Epithelial cell of proximal tubule (primary cell): ENCODE data around the gene CASP1. TPM values are rescaled to one million over a fixed set of nuclear protein-coding genes. Genes with fewer than 3 reads are reported as not detected.

Experiments
- DNase-seq: peaks from one replicate; pipeline ENCODE4 v3.0.0-alpha.2; 2011; ENCODE audit warnings: low read depth
- H3K4me3 ChIP-seq: 2 replicates; pipeline ENCODE4 v1.5.1; 2011; ENCODE audit warnings: low read depth, mild to moderate bottlenecking, low read length
- CTCF ChIP-seq: conservative IDR thresholded peaks from 2 replicates; pipeline ENCODE4 v1.5.1; 2012; ENCODE audit warnings: low read depth, mild to moderate bottlenecking, low read length
- total RNA-seq: library from RNA; depleted of rRNA; stranded (reverse); fragments of >200 nt; gene quantifications from 2 replicates; pipeline ENCODE4 v1.2.3, GENCODE V29; 2015

The CASP1 gene
- total RNA-seq, 1 donor from 2014 or later = 0.29 TPM

GRCh38 chr11:104999721-105000120, 35.2 kb downstream of the CASP1 start:
- TF ChIP-seq CTCF = no peak
- peak; percentile 23 for DNase-seq
- H3K4me3 ChIP-seq = no peak overlapping the region

- DNase-seq = no peak
- H3K4me3 ChIP-seq = no peak overlapping the region
- TF ChIP-seq CTCF = peak; percentile 42
Observed at GRCh38 chr11:104997288-104997687, 37.7 kb downstream of the CASP1 start.

GRCh38 chr11:104995001-104995408, 39.9 kb downstream of the CASP1 start:
- no peak for DNase-seq
- no peak overlapping the region for H3K4me3 ChIP-seq
- TF ChIP-seq CTCF = no peak

DNA sequence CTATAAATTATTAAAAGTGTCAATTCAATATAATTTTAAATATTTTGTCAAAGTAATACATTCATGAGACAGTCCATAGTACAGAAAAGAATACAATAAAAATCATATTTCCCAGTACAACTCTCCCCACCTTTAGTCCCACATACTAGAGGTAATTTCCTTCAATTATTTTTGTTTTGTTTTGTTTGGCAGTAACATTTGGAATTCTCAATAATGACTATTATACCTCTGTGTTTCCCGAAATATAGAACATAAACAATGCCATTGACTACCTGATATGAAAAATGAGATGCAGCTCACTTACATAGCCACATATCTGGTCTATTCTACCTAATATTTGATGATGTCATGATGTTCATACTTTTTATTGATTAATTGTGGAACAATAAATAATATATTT, 42.2 kb downstream of the CASP1 start:
- DNase-seq = no peak
- no peak for TF ChIP-seq CTCF

GRCh38 chr11:104991994-104992393, 43.0 kb downstream of the CASP1 start:
- H3K4me3 ChIP-seq = no peak overlapping the region
- no peak for DNase-seq
- TF ChIP-seq CTCF = no peak

More for the DNA sequence above, 42.2 kb downstream of the CASP1 start:
- H3K4me3 ChIP-seq = no peak overlapping the region

DNA sequence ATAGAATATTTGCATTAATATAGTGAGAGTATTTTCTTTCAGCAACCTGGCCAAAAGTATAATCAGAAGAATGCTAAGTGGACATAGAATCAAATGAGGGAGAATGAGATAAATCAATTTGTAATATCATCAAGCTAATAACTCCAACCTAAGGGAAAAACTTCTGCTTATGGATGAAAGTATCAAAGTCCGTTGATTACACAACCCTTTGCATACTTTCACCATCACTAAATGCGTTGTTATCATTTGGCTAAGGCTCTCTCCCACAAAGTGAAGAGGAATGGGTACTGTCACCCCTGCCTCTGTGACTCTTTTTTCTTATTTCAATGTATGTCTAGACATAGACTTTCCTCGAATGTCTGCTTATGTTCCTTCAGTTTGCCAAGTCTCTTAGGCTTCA, 50.1 kb downstream of the CASP1 start:
- no peak for DNase-seq
- TF ChIP-seq CTCF = no peak

DNA sequence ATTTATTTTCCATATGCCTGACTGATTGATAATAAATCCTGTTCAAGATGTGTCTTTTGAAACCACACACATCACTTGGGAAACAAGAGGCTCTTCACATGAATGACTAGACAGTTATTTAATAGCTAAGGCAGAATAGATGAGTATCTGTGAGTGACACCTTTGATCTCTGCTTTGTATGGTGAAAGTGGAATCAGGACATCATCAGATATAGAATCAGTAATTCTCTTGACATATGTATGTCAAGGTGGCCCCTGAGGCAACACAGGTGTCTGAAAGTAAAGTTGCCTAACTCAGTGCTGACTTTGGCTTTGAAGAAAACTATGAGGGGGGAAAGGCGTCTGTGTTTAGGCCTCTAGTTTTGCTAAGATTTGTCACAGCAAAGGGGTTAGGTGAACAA, 55.1 kb downstream of the CASP1 start:
- no peak for TF ChIP-seq CTCF
- no peak overlapping the region for H3K4me3 ChIP-seq
- no peak for DNase-seq

More for the DNA sequence above, 50.1 kb downstream of the CASP1 start:
- no peak overlapping the region for H3K4me3 ChIP-seq
